H1 (cell line): ENCODE results near the gene P2RX7. TPM values are rescaled to one million over a fixed set of nuclear protein-coding genes. Genes with fewer than 3 reads are reported as not detected.

ENCODE experiments used
- ASH2L ChIP-seq: fragments of 200-600, 300-600 bp; sonication (generic); IDR thresholded peaks from one replicate; pipeline ENCODE4 v1.7.1; 2017; ENCODE audit warnings: low read length
- BACH1 ChIP-seq: IDR thresholded peaks from 2 replicates; pipeline ENCODE4 v1.6.1; 2012; ENCODE audit warnings: low read length, improper control_type of control experiment
- CHD7 ChIP-seq: fragments of 300-600 bp; sonication (generic); IDR thresholded peaks from 2 replicates; pipeline ENCODE4 v1.7.1; 2012; ENCODE audit warnings: low read length, moderate library complexity, mild to moderate bottlenecking, inconsistent platforms; ENCODE audit not compliant: insufficient replicate concordance
- JUN ChIP-seq: IDR thresholded peaks from 2 replicates; pipeline ENCODE4 v1.6.1; 2011; ENCODE audit warnings: low read depth, mild to moderate bottlenecking, improper control_type of control experiment, low read length
- KDM1A ChIP-seq: fragments of 200-600, 300-600 bp; sonication (generic); IDR thresholded peaks from 2 replicates; pipeline ENCODE4 v1.7.1; 2016; ENCODE audit warnings: mild to moderate bottlenecking, low read length, borderline replicate concordance
- POLR2AphosphoS5 ChIP-seq: IDR thresholded peaks from 2 replicates; pipeline ENCODE4 v1.6.1; 2011; ENCODE audit warnings: low read depth, low read length
- RFX5 ChIP-seq: IDR thresholded peaks from 2 replicates; pipeline ENCODE4 v1.6.1; 2011; ENCODE audit warnings: low read depth, low read length, improper control_type of control experiment, borderline replicate concordance
- SIN3A ChIP-seq, 2 experiments: IDR thresholded peaks in 1 of 2; conservative IDR thresholded peaks in 1 of 2; 2 replicates each; pipeline ENCODE4 v1.6.1; 2011 to 2012; ENCODE audit warnings: low read length in 2 of 2, improper control_type of control experiment in 1 of 2, low read depth in 1 of 2, mild to moderate bottlenecking in 1 of 2
- SIRT6 ChIP-seq: IDR thresholded peaks from one replicate; pipeline ENCODE4 v1.7.1; 2012; ENCODE audit warnings: low read length, inconsistent platforms
- SUZ12 ChIP-seq: fragments of 200-600 bp; sonication (generic); IDR thresholded peaks from 2 replicates; pipeline ENCODE4 v1.6.1; 2012; ENCODE audit warnings: mild to moderate bottlenecking, inconsistent platforms, low read length, moderate library complexity, mixed read lengths
- polyA plus RNA-seq, 7 experiments: library from polyadenylated mRNA; depleted of rRNA in 3 of 7; stranded (reverse) in 5 of 7; unstranded in 2 of 7; fragments of >200 nt in 5 of 7; fragments of 200-250 nt in 2 of 7; gene quantifications; 1 replicate in 5 of 7; 2 replicates in 1 of 7; 4 replicates in 1 of 7; pipeline versions ENCODE4 v1.2.1 to v1.2.3, GENCODE V29; 2011 to 2013; ENCODE audit warnings: missing spikeins in 2 of 7, mixed read lengths in 2 of 7
- total RNA-seq: library from RNA; stranded (reverse); fragmentation: NEBNext Ultra II Directional; extraction: Animal tissue kit (Norgen Biotek cat#: 25700); gene quantifications from 2 replicates; pipeline ENCODE4 v1.2.1, GENCODE V29; 2021

The P2RX7 gene
- total and polyA plus RNA-seq, 2 of the 8 experiments (the other 6 are each of a cell fraction or from before 2014, with no cell fraction given) = 0.38 to 0.56 TPM

GRCh38 chr12:121209221-121209620, 76.5 kb downstream of the P2RX7 start (continued):
- TF ChIP-seq RFX5 = no peak
- TF ChIP-seq JUN = no peak
- no peak for TF ChIP-seq KDM1A
- no peak for TF ChIP-seq SIN3A (conservative IDR thresholded peaks at IDR 0.05 in 1 of 2, IDR thresholded peaks at IDR 0.05 in 1 of 2; ENCODE audit: low read depth in 1 of 2, low read length in 2 of 2)
- no peak for TF ChIP-seq SIRT6
- no peak for TF ChIP-seq POLR2AphosphoS5
- TF ChIP-seq BACH1 = no peak
- no peak for TF ChIP-seq CHD7
- no peak for TF ChIP-seq SUZ12
- no peak for TF ChIP-seq ASH2L
